ENCODE data around the gene BRIP1.

DNA sequence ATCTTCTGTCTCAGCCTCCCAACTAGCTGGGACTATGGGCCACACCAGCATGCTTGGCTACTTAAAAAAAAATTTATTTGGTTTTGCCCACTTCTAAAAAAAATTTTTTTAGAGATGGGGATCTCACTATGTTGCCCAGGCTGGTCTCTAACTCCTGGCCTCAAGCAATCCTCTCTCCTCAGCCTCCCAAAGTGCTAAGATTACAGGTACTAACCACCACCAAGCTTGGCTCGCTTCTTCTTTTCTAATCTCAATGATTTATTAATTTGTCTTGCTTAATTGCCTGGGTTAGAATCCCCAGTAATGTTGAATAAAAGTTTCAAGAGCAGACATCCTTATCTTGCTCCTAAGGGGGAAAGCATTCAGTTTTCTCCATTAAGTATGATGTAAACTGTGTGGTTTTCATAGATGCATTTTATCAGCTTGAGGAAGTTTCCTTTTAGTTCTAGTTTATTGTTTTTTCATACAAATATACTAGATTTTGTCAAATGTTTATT, 206.6 kb downstream of the BRIP1 start:
- no peak for TF ChIP-seq CTCF (IDR thresholded peaks at IDR 0.05; ENCODE audit: low read depth, low read length)
- TF ChIP-seq EZH2phosphoT487 (IDR thresholded peaks at IDR 0.05; ENCODE audit: low read depth), result no peak

Data from OCI-LY3 (cell line).